Measurements from ENCODE around the gene GSK3A. TPM values are rescaled to one million over a fixed set of nuclear protein-coding genes. Genes with fewer than 3 reads are reported as not detected.
A peak's percentile ranks its signal among the peaks of the same experiment; 100 is the strongest.

GSK3A gene
- total RNA-seq, 1 experiment from 2014 or later: 32.2 TPM

DNA sequence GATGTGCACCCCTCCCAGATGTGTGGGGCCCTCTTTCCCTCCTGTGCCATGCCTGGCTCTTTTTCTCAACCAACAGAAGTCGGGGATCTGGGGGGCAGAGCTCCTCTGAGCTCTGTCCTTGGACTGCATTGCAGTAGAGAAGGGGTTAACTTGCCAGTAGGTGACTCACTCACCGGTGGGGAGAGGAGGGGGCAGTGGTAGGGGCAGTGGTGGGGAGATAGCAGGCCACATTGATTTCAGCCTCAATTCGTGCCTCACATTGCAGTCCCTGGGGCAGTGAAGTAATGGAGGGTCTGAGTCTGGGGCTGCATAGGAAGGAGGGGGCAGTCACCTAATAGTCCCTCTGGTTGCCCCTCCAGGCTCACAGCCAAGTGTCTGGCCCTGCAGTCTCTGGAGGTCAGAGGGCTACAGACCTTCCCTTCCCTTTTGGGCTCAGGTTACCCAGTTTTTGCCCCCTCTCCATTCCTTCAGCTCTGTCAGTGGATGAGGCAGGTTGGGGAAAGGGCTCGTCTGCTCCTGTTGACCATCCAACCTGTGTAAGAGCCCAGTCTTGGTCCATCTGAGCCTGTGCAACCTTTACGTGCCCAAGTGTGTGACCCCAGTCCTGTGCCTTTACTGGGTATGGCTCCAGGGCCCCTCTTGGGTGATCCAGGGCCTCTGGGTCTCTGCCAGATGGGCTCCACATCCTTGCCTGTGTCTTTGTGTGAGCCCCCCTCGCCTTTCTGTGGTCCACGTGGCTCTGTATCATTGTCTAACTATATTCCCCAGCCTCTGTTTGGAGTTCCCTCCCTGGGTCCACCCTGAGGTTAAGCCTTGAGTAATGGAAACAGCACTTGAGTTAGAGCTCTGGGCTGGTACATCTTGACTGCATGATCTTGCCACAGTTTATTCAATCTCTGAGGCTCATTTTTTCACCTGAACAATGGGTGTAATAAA lies 39.7 kb upstream of the GSK3A start:
- no peak for DNase-seq (ENCODE audit: low read depth)
- in situ Hi-C loops (cut with HindIII; ENCODE audit: low pct_unique_long_range_greater_than_20kb, low sequenced_read_pairs): no loop called here

DNA sequence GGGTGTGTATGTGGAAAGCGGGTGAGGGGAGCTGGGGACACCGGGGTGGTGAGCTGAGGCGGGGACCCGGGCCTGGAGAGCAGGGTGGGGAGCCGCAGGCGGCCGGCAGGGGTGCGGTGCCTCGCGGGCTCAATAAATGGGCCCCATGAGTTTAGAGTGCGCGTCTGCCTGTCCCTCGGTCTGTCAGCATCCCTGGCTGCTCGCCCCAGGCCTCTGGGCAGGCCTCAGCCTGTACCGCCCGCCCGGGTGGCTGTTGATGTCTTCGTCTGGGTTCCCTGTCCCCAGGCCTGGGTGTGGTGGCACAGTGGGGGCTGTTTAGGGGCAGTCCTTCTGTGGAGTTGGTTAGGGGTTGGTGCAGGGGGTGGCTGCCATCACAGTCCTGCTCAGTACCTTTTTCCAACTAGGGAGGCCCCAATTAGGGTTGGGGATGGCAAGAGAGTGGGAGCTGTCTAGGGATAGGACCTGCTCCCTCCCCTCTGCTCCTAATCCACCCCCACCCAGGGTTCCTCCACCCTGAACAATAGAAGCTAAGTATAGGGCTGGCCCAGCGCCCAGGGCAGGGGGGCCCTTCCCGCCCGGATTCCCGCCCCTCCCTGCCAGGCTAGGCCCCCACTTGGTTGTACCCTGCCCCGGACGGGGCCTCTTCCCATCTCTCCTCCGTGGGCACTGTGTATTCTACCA lies 38.9 kb upstream of the GSK3A start:
- in situ Hi-C loops (cut with HindIII; ENCODE audit: low pct_unique_long_range_greater_than_20kb, low sequenced_read_pairs): no loop called here
- no peak for DNase-seq (ENCODE audit: low read depth)

- no peak for DNase-seq (ENCODE audit: low read depth)
- in situ Hi-C loops (cut with HindIII; ENCODE audit: low pct_unique_long_range_greater_than_20kb, low sequenced_read_pairs): no loop called here
Observed at GRCh38 chr19:42280815-42281145, 38.4 kb upstream of the GSK3A start.

- DNase-seq (ENCODE audit: low read depth): peak; percentile 89
- in situ Hi-C loops (cut with HindIII; ENCODE audit: low pct_unique_long_range_greater_than_20kb, low sequenced_read_pairs): no loop called here
Observed at GRCh38 chr19:42279902-42280814, 37.8 kb upstream of the GSK3A start.

- in situ Hi-C loops (cut with HindIII; ENCODE audit: low pct_unique_long_range_greater_than_20kb, low sequenced_read_pairs): no loop called here
- no peak for DNase-seq (ENCODE audit: low read depth)
Observed at GRCh38 chr19:42279155-42279901, 36.9 kb upstream of the GSK3A start.

DNA sequence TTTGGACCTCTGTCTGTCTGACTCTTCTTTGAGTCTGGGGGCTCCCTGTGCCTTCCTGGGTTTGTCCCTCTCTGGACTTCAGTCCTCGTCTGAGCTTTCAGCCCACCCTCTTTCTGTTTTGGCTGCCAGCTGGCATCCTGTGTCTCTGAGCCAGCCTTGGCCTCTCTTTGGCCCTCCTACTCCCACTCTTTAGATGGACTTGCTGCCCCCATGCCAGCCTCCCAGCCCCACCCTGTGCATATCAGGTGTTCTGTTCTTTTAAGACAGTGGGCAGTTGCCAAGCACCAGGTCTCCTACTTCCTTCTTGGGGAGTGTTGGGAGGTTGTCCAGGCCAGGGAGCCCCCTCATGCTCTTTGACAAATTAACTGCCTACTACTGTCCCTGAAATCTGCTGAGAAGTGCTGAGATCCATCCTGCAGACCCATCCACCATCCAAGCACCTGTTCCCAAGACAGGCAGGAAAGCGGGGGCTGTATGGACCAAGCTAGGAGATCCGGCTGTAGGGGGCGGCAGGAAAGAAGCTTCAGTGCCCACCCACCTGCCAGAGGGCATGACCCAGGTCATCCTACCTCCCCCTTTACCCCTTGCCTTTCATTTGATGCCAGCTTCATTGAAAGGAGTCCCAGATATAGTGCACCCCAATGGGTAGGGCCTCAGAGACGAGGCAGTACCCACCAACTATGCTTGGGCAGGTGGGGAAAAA lies 36.2 kb upstream of the GSK3A start:
- in situ Hi-C loops (cut with HindIII; ENCODE audit: low pct_unique_long_range_greater_than_20kb, low sequenced_read_pairs): no loop called here
- DNase-seq (ENCODE audit: low read depth): no peak

DNA sequence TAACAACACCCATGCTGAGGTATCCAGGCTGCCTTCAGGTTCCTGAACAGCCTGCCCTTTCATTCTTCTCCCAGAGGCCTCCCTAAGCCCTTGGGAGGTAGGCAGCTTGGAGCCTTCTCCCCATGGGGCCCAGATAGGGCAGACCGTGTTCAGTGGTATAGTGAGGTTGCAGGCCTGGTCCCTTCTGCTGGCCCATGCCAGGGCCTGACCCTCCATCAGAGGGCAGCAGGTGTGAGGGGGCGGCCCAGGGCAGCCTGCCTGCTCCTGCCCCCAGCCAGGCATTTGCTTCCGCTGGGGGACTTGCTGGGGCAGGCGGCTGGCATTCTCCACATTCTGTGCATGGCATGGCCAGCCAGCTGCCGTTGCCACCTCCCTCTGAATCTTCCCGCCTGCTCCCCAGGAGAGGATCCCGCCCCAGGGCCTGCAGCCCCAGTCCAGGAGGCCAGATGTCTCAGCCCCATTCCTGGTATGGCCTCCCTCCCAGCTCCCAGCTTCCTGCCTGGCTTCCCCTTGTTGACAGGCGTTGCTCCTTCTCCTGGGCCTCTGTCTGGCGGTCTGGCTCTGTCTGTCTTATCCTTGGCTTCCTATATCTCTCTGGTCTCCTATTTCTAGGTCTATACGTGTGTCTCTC lies 35.5 kb upstream of the GSK3A start:
- in situ Hi-C loops (cut with HindIII; ENCODE audit: low pct_unique_long_range_greater_than_20kb, low sequenced_read_pairs): no loop called here
- DNase-seq (ENCODE audit: low read depth): no peak

DNA sequence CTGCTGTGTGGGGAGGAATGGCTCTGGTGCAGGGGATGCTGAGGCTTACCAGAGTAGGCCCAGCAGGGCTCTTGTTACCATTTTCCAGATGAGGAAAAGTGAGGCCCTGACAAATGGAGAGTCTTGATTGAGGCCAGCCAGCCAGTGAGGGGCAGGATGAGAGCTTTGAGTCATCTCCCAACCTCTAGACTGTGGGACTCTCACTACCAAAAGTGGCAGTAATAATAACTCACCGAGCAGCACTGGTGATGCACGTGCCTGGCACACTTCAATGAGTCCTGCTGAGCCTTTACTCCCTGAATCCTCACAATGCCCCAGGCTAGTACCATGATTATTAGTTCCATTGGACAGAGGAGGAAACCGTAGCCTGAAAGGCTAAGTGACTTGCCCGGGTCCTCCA lies 34.4 kb upstream of the GSK3A start:
- no peak for DNase-seq (ENCODE audit: low read depth)
- in situ Hi-C loops (cut with HindIII; ENCODE audit: low pct_unique_long_range_greater_than_20kb, low sequenced_read_pairs): no loop called here

DNA sequence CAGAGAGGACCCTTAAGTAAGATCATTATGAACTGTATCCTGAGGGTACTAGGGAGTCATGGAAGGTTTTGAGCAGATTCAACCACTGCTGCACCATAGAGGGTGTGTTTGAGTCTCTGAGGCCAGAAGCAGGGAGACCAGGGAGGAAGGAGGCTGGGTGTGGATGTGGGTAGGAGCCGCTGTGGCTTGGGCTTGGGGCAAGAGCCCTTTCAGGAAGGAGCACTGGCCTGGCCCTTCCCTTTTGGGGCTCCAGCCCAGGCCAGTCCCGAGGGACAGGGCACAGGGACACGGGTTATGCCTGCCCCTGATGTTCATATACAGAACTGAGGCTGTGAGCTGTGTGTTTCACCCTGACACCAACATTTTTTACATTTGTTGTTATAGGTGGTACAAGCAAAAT lies 33.9 kb upstream of the GSK3A start:
- no peak for DNase-seq (ENCODE audit: low read depth)
- in situ Hi-C loops (cut with HindIII; ENCODE audit: low pct_unique_long_range_greater_than_20kb, low sequenced_read_pairs): no loop called here

DNA sequence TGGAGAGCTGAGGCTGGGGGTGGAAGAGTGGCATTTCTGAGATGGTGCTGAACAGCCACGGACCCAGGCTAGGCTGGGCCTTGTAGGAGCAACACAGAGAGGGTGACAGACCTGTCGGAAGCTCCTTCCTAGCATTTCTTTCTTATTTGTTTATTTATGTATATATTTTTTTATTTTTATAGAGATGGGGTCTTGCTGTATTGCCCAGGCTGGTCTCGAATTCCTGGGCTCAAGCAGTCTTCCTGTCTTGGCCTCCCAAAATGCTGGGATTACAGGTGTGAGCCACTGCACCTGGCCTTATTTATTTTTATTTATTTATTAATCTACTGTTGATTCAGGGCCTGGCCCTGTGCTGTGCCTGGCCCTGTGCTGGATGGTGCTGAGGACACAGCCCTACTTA lies 33.1 kb upstream of the GSK3A start:
- no peak for DNase-seq (ENCODE audit: low read depth)
- in situ Hi-C loops (cut with HindIII; ENCODE audit: low pct_unique_long_range_greater_than_20kb, low sequenced_read_pairs): no loop called here

DNA sequence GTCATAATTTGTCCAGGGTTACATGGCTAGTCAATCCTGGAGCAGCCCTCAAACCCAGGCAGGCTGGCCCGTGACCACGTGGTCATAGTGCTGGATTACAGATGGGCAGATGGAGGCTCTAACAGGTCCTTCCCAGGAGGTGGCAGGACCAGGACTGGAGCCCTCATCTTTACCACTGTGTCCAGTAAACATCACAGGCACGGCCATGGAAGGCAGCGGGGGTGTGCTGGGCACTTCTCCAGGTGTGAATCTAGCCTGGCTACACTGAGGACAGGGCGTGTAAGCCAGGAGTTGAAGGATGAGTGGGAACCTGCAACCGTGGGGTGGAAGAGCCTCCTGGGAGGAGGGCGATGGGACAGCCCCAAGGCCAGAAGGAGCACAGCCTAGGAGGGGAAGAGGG lies 32.7 kb upstream of the GSK3A start:
- in situ Hi-C loops (cut with HindIII; ENCODE audit: low pct_unique_long_range_greater_than_20kb, low sequenced_read_pairs): no loop called here
- no peak for DNase-seq (ENCODE audit: low read depth)

GRCh38 chr19:42274065-42274682 lies 31.8 kb upstream of the GSK3A start:
- DNase-seq (ENCODE audit: low read depth): no peak
- in situ Hi-C loops (cut with HindIII; ENCODE audit: low pct_unique_long_range_greater_than_20kb, low sequenced_read_pairs): no loop called here

GRCh38 chr19:42273407-42274064 lies 31.1 kb upstream of the GSK3A start:
- in situ Hi-C loops (cut with HindIII; ENCODE audit: low pct_unique_long_range_greater_than_20kb, low sequenced_read_pairs): no loop called here
- DNase-seq (ENCODE audit: low read depth): no peak

DNA sequence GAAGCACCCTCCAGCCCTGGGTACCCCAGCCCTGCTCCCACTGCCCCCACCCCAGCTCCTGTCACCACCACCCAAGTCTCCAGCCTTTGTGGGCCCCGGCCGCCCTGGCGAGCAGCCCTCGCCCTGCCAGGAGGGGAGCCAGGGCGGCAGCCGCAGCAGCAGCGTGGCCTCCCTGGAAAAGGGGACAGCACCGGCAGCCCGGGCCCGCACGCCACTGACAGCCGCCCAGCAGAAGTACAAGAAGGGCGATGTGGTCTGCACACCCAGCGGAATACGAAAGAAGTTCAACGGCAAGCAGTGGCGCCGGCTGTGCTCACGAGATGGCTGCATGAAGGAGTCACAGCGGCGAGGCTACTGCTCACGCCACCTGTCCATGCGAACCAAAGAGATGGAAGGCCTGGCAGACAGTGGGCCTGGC lies 30.6 kb upstream of the GSK3A start:
- in situ Hi-C loops (cut with HindIII; ENCODE audit: low pct_unique_long_range_greater_than_20kb, low sequenced_read_pairs): no loop called here

GRCh38 chr19:42272535-42272897 lies 30.1 kb upstream of the GSK3A start:
- in situ Hi-C loops (cut with HindIII; ENCODE audit: low pct_unique_long_range_greater_than_20kb, low sequenced_read_pairs): no loop called here
- DNase-seq (ENCODE audit: low read depth): no peak

More for the DNA sequence above, 30.6 kb upstream of the GSK3A start:
- no peak for DNase-seq (ENCODE audit: low read depth)

DNA sequence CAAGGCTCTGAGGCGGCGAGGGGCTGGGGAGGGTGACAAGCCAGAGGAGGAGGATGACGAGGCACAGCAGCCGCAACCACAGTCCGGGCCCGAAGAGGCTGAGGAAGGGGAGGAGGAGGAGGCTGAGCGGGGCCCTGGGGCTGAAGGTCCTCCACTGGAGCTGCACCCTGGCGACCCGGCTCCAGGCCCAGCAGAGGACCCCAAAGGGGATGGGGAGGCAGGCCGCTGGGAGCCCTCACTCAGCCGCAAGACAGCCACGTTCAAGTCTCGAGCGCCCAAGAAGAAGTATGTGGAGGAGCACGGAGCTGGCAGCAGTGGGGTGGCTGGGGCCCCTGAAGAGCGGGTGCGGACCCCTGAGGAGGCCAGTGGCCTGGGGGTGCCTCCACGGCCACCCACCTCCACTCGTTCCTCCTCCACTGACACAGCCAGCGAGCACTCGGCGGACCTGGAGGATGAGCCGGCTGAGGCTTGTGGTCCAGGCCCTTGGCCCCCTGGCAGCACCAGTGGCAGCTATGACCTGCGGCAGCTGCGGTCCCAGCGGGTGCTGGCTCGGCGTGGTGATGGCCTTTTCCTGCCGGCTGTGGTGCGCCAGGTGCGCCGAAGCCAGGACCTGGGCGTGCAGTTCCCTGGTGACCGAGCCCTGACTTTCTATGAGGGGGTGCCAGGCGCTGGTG lies 29.6 kb upstream of the GSK3A start:
- no peak for DNase-seq (ENCODE audit: low read depth)
- in situ Hi-C loops (cut with HindIII; ENCODE audit: low pct_unique_long_range_greater_than_20kb, low sequenced_read_pairs): no loop called here
